NK-92 (cell line): ENCODE measurements around the gene ATP6V0E1.
"Not testable (repeated sequence)": the region's sequence is repeated elsewhere in the genome, so short reads cannot be mapped to it uniquely, and the experiment has no call there.

ENCODE experiments used
- DNase-seq: peaks from one replicate; lab custom pipeline; 2025; ENCODE audit not compliant: unreplicated experiment; lab: John Stamatoyannopoulos, UW

The ATP6V0E1 gene

DNA sequence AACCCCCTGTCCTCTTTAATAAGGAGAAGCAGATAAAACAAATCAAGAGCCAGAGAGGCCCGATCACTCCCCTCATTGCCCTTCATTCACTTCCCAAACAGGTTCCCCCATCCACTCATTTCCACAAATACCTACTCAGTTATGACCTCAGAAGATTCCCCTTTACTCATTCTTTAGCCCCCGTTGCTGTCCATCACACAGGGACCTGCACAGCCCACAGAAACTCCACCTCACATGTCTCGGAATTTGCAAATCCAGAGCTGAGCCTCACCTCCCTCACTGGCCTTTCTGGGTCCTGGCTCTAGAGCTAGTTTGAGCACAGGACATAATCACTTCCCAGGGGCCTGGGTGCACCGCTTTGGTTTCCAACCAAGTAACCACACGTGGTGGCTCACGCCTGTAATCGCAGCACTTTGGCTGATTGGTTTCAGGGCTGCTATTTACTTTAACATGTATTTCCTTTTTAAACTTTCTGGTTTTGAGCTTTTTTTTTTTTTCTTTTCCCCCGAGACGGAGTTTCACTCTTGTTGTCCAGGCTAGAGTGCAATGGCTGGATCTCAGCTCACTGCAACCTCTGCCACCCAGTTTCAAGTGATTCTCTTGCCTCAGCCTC is 17.8 kb downstream of the ATP6V0E1 start:
- no peak for DNase-seq

DNA sequence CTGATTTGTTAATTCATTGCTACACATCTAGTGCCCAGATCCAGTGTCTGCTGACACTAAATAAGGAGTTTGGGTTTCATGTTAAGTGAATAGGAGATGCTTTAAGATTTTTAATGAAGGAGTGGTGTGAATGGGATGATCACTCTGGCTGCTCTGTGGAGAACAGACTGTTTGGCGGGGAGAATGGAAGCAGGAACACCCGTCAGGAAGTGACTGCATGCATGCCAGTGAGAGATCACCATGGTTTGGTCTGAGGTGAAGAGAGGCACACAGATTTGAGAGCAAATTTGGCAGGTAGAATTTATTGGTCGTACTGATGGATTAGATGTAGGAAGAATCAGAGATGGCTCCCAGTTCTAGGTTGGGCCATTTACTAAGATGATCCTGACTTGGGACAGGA is 19.8 kb downstream of the ATP6V0E1 start:
- no peak for DNase-seq

DNA sequence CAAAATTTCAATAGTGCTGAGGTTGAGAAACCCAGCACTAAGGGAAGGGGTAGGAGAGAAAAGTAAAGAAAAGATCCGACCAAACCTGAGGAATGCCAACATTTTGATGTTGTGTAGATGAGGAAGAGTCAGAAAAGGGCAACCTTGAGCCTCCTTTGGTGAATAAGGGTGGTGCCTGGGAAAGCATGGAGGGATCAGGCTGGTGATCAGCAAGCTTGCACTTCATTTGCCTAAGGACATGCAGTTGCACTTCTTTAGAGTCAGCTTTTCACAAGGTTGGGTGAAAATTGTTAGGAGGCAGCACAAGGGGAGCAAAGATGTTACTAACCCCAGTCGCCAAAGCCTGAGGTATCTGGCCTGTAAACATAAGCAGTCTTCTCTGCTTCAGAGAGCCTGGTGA is 20.4 kb downstream of the ATP6V0E1 start:
- no peak for DNase-seq

DNA sequence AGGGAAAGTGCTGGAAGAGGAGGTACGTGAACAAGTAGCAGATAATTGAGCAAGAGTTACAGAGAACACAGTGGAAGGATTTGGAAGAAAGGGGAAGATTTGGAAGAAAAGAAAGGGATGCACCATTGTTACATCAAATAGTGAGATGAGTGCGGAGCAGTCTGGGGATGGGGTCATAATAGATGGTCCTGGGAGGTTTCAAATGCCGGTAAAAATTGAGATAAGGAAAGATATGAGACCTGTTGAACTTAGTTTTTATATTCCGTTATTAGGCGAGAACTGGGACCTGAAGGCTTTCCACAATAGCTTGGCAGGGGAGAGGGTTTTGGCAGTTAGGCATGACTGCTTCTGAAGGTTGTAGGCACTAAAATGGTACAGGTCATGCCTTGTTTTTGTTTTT is 20.9 kb downstream of the ATP6V0E1 start:
- DNase-seq: no peak

DNA sequence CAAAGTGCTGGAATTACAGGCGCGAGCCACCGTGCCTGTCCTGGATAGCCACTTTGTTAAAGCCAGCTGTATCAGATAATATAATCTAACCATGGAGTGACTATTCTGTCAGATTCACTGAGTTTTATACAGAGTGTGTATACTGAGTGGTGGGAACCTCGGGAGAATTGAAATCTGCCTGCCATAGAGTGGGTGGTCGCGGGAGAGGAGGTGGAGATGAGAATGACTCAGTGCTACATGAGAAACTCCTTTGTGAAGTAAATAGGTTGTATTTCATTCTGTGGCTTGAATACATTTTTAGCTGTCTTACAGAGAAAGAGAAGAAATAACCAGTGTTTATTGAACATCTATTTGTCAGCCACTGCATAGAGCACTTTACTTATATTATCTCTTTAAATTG is 26.4 kb downstream of the ATP6V0E1 start:
- no peak for DNase-seq

DNA sequence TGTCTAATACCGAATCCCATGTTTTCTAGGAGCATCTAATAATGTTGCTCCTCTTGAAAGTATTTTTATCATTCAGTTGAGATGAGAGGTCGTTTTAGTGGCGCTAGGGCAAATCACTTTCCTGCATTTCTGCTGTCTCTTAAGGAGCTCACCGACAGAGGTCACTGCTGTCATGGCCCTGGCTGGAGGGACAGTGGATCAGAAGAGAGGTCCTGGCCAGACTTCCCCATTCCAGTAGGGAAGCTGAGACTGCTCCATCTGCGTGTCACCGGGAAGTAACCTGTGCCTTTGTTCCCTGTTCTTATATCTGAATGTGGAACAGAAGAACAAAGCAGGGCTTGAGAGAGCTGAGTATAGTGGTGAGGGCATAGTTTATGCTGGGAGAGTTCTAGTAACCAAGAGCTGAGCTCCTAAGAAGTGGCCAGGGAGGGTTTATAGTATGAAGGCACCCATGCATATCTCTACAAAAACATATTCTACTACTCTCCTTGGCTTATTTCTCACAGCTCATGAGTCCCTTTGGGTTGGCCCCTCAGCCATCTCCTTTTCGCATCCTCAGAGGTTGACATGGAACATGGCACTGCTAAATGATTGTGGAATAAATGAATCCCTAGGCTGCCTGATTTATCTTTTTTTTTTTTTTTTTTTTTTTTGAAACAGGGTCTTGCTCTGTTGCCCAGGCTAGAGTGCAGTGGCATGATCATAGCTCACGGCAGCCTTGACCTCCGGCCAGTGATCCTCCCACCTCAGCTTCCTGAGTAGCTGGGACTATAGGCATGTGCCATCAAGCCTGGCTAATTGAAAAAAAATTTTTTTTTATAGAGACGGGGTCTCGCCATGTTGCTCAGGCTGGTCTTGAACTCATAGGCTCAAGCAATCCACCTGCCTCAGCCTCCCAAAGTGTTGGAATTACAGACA is 27.2 kb downstream of the ATP6V0E1 start:
- DNase-seq: no peak

DNA sequence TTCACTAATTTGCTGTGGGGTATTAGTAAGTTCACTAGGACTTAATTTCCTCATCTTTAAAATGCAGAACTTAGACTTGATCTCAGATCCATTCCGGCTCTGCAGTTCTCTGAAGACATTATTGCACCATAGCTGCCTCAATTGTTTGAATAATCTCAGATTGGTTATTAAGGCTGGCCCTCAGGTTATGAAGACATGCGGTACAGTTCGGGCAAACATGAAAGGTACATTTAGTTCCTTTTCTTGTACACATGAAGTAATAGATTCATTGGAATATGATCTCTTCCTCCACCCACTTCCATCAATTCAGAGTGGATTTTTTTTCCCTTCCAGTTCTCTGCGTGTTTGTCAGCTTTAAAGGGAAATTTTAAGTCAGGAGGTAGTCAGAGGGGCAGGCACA is 28.0 kb downstream of the ATP6V0E1 start:
- no peak for DNase-seq

DNA sequence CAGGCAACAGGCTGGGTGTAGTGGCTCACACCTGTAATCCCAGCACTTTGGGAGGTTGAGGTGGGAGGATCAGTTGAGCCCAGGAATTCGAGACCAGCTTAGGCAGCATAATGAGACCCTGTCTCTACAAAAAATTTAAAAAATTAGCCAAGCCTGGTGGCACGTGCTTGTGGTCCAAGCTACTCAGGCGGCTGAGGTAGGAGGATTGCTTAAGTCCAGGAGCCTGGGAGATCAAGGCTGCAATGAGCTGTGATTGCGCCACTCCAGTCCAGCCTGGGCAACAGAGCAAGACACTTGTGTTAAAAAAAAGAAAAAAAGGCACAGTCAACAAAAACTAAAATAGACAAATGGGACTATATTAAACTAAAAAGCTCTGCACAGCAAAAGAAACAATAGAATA is 29.3 kb downstream of the ATP6V0E1 start:
- no peak for DNase-seq

DNA sequence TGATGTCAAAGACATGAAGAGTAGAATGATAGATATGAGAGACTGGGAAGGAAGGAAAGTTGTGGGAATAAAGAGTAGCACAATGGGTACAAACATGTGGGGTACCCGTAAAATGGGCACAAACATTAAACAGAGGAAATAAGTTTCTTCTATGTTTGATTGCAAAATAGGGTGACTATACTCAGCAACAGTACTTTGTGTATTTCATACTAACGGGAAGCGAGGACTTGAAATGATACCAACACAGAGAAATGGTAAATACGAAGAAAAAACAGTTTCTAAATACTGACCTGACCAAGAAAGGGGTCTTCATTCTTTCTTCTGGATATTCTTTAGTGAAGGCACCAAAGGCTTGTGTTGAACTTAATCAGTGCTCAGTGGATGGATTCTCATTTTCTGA is 31.1 kb downstream of the ATP6V0E1 start:
- DNase-seq: no peak

DNA sequence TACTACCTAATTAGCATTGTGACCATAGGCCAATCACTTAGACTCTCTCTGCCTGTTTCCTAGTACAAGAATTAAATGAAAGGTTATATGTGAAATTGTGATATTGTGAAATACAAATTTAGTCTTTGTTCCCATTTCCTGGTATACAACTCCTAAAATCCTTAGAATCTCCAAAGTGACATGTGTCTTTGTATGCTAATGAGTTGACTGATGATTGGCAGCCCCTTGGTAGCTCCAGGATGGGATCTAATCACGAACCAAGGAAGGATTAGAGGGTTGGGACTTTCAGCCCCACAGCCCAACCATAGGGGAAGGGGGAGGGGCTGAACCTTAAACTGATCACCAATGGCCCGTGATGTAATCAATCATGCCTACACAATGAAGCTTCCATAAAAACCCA is 31.6 kb downstream of the ATP6V0E1 start:
- no peak for DNase-seq

DNA sequence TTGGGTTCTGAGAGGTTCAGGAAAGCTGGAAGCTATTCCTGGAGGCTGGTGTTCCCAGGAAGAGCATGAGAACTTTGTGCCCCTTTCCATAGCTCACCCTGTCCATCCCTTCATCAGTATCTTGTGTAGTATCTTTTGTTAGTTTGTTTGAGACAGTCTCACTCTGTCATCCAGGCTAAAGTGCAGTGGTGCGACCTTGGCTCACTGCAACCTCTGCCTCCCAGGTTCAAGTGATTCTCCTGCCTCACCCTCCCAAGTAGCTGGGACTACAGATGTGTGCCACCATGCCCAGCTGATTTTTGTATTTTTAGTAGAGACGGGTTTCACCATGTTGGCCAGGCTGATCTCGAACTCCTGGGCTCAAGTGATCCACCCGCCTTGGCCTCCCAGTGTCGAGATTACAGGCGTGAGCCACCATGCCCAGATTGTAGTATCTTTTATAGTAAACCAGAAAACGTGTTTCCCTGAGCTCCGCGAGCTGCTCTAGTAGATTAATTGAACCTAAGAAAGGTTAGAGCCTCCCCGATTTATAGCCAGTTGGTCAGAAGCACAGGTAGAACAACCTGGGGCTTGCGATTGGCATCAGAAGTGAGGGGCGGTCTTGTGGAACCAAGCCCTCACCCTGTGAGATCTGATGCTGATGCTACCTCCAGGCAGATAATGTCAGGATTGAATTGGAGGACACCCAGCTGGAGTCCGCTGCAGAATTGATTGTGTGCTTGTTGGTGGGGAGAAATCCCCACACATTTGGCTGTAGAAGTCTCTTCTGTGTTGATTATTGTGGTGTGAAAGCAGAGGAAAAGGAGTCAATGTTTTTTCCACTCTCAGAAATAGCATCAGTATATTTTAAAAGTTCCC is 32.3 kb downstream of the ATP6V0E1 start:
- no peak for DNase-seq

DNA sequence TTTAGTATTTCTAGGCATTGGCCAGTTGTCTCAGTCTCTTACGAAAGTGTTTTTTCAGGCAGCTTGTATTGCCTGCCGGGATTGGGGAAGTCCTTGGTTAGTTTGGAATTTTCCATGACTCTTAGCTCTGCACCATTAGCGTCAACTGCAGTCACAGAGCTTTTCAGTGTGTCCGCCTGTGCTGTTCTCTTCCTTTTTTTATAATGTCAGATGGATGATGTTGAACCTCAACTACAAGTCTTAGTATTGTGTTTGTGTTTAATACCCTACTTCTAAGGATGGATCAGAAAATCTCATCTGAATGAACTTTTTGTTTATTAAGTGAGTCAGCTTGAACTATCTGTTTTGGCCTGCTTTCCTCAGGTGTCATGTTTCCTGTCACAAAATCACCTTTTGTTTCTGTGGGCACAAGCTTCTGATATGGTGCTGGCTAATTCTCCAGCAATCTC is 33.1 kb downstream of the ATP6V0E1 start:
- DNase-seq: no peak

DNA sequence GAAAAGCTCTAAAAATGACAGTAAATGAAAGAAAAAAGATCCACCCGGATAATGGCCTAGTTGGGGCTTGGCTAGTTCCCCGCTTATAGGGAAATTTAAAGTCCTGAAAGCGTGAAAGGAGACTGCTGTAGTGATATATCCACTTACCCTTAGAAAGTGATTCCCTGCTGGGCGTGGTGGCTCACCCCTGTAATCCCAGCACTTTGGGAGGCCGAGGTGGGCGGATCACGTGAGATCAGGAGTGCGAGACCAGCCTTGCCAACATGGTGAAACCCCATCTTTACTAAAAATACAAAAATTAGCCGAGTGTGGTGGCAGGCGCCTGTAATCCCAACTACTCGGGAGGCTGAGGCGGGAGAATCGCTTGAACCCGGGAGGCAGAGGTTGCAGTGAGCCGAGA is 33.5 kb downstream of the ATP6V0E1 start:
- not testable (repeated sequence) for DNase-seq

DNA sequence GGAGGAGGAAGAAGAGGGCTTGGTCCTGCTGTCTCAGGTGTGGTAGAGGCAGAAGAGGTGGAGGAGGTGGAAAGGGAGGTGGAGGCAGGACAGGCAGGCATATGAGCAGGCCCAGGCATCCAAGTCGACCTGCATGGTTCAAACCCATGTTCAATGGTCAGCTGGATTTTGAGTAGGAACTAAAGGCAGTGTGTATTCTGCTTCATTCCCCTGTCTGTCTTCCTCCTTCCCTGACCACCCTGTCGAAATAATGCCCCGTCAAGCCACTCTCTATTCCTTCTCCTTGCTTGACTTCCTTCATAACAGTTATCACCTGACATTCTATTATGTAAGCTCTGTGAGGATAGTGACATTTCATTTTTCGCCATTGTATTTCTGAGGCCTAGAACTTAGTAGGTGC is 34.8 kb downstream of the ATP6V0E1 start:
- DNase-seq: no peak

DNA sequence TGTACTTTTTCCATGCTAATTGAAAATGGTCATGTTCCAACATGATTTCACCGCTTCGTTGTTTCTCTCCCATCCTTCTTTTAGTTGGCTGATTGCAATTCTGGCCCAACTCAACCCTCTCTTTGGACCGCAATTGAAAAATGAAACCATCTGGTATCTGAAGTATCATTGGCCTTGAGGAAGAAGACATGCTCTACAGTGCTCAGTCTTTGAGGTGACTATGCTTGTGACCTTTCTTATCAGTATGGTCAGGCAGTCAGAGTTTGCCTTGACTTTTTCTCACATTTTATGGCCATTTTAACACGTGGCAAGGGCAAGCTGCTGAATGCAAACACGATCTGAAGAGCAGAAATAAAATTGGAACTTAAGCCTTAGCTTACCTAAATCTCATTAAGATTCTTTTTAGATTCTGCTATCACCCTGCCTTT is 36.6 kb downstream of the ATP6V0E1 start:
- DNase-seq: no peak

DNA sequence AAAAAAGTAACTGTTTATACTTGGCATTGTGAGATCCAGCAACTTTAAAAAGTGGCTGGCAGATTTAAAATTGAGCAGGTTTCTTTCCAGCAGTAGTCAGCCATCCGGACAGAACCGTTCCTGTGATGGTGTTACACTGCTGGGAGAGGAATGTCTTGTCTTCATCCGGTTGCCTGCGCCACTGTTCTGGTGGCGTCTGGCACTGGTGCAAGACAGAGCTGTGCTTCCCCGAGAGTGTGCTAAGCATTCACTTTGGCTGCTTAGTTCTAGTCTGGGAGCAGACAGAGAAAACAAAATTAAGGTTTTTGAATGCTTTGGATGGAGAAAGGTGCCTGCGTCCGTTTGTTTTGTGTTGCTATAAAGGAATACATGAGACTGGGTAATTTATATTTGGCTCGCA is 37.1 kb downstream of the ATP6V0E1 start:
- no peak for DNase-seq

DNA sequence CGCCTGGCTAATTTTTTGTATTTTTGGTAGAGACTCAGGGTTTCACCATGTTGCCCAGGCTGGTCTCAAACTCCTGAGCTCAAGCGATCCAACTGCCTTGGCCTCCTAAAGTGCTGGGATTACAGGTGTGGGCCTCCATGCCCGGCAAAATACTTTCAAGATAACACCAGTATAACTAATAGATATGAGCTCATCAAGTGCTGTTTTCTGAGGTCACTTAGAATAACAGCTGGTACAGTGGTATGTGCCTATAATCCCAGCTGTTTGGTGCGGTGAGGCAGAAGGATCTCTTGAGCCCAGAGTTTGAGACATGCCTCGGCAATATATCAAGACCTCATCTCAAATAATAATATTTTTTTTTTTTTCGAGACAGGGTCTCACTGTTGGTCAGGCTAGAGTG is 42.1 kb downstream of the ATP6V0E1 start:
- no peak for DNase-seq

DNA sequence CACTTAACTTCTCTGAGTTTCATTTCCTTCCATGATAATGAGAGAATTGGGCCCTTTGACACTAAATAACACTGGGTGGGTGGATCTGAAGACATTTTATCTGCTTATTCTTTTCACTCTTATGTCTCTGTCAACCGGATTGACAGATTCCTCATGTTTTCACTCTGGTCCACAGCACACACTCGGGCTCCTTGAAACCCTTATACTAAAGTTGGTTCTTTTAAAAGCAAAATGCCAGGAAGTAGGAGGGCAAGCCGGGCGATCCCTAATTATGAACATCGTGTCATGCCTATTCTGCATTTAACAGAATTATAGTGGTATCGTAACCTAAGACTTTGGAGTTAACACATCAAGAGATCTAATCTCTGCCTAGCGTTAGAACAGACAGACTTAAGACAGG is 44.3 kb downstream of the ATP6V0E1 start:
- no peak for DNase-seq

DNA sequence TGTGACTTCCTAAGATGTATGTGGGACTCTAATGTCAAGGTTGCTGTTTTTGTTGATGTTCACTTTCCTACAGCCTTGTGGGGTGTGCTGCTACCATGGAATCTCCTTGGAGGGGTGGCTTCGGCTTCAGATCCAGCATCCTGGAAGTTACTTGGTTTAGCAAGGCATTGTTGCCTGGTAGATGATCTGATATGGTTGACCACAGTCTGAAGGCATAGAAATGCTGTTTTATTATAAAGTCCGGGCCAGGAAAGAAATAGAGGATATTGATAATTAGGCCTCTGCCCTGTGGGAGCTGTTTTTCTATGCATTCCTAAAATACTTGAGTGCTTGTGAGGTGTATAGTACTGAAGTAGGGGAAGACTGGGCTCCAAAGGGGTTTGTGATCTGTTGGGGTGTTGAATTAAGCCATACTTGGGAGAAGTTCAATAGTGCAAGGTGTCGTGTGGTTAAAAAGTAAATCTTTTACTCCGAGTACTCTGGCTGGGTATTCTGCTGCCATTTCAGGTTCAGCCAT is 45.3 kb downstream of the ATP6V0E1 start:
- no peak for DNase-seq

DNA sequence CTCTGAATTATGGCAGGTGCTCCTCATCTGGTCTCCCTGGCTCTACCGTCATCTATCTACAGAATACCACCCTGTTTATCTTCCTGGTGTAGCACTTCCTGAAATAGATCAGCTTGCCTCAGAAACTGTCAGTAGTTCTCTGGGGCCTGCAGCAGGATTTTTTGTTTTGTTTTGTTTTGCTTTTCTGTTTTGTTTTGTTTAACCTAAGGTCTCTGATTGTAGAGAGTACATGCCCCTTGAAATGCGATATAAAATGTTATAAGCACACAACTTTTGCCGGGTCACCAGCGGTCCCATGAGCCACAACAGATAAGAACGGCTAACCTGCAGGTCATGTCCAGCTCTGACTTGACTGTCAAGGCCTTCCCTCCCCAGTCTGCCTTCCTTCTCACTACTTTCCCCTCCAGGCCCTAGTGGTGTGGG is 45.9 kb downstream of the ATP6V0E1 start:
- DNase-seq: no peak

DNA sequence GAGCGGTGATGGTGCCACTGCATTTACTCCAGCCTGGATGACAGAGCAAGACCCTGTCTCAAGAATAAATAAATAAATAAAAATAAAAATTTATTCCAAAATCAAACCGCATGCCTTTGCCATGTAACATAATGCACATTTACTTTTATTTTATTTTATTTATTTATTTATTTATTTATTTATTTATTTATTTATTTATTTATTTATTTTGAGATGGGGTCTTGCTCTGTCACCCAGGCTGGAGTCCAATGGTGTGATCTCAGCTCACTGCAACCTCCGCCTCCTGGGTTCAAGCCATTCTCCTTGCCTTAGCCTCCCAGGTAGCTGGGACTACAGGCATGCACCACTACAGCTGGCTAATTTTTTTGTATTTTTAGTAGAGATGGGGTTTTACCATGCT is 48.5 kb downstream of the ATP6V0E1 start:
- not testable (repeated sequence) for DNase-seq
